ENCODE results near the gene SULT1E1.
"Not testable (repeated sequence)": the region's sequence is repeated elsewhere in the genome, so short reads cannot be mapped to it uniquely, and the experiment has no call there.

SULT1E1 gene

DNA sequence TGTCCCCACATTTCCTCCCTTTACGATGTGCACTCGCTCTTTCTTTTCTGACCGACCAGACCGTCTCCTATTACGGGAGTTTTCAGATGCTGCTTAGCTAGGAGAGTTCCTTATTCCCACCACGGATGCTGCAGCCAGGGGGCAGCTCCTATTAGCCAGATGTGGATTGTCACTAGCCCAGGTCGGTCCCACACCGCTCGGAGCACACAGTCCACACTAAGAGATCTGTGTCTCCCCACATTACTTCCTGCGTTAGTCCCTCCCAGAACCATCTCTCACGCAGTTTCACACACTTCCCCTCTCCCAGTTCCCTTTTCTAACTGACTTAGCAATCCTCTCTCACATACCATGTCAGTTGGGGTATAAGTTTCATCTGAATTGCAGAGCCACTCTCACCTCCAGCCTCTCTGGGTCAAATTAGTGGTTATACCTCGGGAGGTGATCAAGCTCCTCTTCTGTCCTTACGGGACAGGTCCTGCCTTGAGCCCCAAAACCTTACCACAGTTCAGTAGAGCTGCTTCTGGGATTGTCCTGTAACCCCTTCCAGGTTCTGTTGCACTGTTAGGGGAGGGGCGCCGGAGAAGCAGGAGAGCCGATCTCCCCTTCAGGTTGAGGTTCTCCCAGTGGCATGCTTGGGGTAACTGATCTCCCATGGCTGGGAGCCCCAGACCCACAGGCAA lies 28.2 kb downstream of the SULT1E1 start:
- peak overlapping the region; percentile 8; the same call in 1 of the 2 replicates for H3K4me3 ChIP-seq (ENCODE audit: low read length)
- TF ChIP-seq ZNF274 (IDR thresholded peaks at IDR 0.05; ENCODE audit: low read depth, low read length) = no peak

DNA sequence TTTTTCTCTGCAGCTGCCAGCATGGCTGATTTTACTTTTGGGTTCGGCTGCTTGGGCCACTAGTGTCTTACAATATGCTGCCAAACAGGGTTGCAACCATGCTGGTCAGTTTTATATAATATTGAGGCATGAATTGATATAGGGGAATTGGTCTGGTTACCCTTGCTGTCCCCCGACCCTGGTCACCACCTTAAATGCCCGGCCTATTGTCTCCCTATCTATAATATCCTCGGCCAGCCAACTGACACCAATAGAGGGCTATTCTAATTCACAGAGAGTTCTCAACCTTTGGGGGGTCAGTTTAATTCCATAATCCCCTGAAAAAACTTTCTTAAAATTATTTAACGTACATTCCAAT lies 28.7 kb downstream of the SULT1E1 start:
- H3K4me3 ChIP-seq (ENCODE audit: low read length) = peak overlapping the region; percentile 8; the same call in 1 of the 2 replicates
- TF ChIP-seq ZNF274 (IDR thresholded peaks at IDR 0.05; ENCODE audit: low read depth, low read length) = no peak

DNA sequence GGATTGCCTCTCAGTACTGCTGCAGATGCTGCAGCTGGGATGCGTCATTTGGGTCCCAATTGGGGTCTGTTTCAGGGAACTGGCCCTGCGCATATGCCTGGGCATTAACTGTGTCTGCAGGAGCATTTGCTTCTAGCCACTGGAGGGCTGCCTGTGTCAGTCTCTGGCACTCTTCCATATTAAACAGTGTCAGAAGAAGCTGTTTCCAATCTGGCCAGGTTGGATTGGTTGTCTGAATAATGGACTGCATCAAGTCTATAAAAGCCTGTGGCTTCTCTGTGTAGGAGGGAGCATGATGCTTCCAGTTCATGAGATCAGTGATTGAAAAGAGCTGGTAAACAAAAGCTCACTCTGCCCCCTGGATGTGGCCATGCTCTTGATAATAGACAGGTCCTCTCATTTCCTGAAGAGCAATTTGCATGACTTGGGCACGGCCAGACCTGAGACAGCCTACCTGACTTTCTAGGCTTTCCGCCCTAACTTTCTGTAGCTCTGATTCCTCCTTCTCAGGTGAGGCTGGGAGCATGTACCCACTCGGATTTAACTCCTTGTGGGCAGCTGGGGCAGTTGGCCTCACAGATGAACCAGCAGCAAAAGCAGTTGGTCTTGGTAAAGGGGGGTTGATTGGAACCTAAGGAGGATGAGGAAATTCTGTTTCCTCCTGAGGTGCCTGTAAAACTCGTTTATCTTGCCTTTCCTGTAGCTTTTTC lies 29.2 kb downstream of the SULT1E1 start:
- no peak overlapping the region; the same call in 1 of the 2 replicates for H3K4me3 ChIP-seq (ENCODE audit: low read length)
- no peak for TF ChIP-seq ZNF274 (IDR thresholded peaks at IDR 0.05; ENCODE audit: low read depth, low read length)

GRCh38 chr4:69830192-69830559 lies 29.8 kb downstream of the SULT1E1 start:
- no peak overlapping the region for H3K4me3 ChIP-seq (ENCODE audit: low read length)
- TF ChIP-seq ZNF274 (IDR thresholded peaks at IDR 0.05; ENCODE audit: low read depth, low read length) = no peak

DNA sequence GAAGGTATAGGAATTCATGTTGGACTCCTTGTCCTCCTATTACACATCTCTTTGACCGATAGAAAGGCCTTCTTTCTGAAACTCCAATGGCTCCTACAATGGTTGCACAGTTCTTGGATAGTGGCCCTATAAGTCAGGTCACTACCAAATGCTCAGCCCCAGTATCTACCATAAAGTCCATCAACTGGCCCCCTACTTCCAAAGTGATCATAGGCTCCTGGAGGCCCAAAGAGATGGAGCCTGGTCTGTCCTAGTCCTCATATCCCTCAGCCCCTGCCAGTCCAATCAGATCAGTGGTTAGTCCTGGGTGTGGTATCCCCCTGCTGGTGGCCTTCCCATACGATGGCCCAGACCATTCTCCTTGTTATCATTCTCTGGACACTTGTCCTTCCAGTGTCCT lies 30.3 kb downstream of the SULT1E1 start:
- TF ChIP-seq ZNF274 (IDR thresholded peaks at IDR 0.05; ENCODE audit: low read depth, low read length) = no peak
- no peak overlapping the region for H3K4me3 ChIP-seq (ENCODE audit: low read length)

GRCh38 chr4:69828828-69829227 lies 31.1 kb downstream of the SULT1E1 start:
- H3K4me3 ChIP-seq (ENCODE audit: low read length) = no peak overlapping the region
- TF ChIP-seq ZNF274 (IDR thresholded peaks at IDR 0.05; ENCODE audit: low read depth, low read length) = no peak

- H3K4me3 ChIP-seq (ENCODE audit: low read length) = not testable (repeated sequence)
These were observed 34.9 kb downstream of the SULT1E1 start for GRCh38 chr4:69825056-69825455.

- TF ChIP-seq ZNF274 (IDR thresholded peaks at IDR 0.05; ENCODE audit: low read depth, low read length) = no peak
- H3K4me3 ChIP-seq (ENCODE audit: low read length) = no peak overlapping the region
These were observed 36.3 kb downstream of the SULT1E1 start for GRCh38 chr4:69823481-69824186.

DNA sequence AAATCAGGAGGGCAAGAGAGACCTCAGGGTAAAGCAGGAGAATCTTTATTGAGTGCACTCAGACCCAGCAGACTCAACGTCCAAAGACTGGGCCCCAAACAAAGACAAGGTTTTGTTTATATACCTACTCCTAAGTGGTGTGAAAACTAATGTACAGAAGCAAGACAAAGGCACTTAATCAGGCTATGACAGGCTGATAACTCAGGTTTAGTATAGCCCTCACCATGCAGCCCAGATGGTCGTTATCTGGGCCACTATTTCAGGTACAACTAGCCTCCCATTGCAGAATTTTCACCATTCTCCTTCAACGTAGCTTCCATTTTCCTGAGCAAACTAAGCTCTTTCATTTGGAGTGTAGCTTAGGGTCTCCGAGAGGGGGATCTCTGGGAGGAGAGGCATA lies 36.9 kb downstream of the SULT1E1 start:
- no peak for TF ChIP-seq ZNF274 (IDR thresholded peaks at IDR 0.05; ENCODE audit: low read depth, low read length)

DNA sequence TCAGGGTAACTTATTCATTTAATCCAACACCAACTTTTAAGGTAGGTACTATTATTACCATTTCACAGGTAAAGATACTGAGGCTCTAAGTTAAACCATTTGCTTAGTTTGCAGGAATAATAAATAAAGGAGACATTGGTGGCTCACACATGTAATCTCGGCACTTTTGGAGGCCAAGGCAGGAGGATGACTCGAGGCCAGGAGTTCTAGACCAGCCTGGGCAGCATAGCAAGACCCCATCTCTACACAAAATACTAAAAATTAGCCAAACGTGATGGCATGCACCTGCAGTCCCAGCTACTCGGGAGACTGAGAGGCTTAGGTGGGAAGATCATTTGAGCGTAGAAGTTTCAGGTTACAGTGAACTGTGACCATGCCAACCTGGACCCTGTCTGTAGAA lies 37.7 kb downstream of the SULT1E1 start:
- TF ChIP-seq ZNF274 (IDR thresholded peaks at IDR 0.05; ENCODE audit: low read depth, low read length) = no peak
- no peak overlapping the region for H3K4me3 ChIP-seq (ENCODE audit: low read length)

More for the DNA sequence above, 36.9 kb downstream of the SULT1E1 start:
- no peak overlapping the region for H3K4me3 ChIP-seq (ENCODE audit: low read length)

GRCh38 chr4:69818060-69818639 lies 41.8 kb downstream of the SULT1E1 start:
- H3K4me3 ChIP-seq (ENCODE audit: low read length) = no peak overlapping the region
- no peak for TF ChIP-seq ZNF274 (IDR thresholded peaks at IDR 0.05; ENCODE audit: low read depth, low read length)

DNA sequence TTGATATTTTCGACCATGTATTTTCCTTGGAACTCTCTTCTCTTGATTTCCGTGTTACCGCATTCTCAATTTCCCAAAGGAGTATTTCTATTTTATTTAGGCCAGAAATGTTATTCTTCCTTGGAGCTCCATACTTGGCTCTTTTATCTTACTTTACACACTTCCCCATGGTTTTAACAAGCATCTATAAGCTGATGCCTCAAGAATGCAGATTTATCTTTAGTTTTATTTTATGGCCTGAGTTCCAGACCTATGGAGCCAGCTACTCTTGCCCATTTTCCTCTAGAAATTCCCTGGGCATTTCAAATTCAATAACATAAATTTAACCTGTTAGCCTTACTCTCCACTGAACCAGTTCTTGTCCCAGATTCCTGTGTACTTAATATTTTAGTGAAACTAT lies 43.7 kb downstream of the SULT1E1 start:
- TF ChIP-seq ZNF274 (IDR thresholded peaks at IDR 0.05; ENCODE audit: low read depth, low read length) = no peak
- no peak overlapping the region for H3K4me3 ChIP-seq (ENCODE audit: low read length)

- no peak overlapping the region for H3K4me3 ChIP-seq (ENCODE audit: low read length)
- no peak for TF ChIP-seq ZNF274 (IDR thresholded peaks at IDR 0.05; ENCODE audit: low read depth, low read length)
These were observed 46.3 kb downstream of the SULT1E1 start for GRCh38 chr4:69813628-69814027.

DNA sequence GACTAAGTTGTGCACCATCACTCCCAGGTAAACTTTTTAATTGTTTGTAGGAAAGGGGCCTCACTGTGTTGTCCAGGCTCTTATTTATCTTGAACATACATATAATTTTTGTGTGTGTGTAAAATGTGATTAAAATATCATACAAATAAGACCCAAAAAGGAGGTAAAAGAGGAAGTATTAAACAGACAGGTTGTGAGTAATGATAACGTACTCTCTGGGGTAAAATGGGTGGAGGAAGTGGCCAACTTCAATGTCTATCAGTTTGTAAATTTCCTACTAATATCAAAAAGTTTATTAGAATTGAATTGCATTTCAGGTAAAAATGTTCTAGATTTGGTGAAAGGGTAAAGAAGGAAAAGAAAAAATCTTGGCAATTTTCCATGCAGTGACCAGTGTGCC lies 48.8 kb downstream of the SULT1E1 start:
- H3K4me3 ChIP-seq (ENCODE audit: low read length) = no peak overlapping the region
- TF ChIP-seq ZNF274 (IDR thresholded peaks at IDR 0.05; ENCODE audit: low read depth, low read length) = no peak

DNA sequence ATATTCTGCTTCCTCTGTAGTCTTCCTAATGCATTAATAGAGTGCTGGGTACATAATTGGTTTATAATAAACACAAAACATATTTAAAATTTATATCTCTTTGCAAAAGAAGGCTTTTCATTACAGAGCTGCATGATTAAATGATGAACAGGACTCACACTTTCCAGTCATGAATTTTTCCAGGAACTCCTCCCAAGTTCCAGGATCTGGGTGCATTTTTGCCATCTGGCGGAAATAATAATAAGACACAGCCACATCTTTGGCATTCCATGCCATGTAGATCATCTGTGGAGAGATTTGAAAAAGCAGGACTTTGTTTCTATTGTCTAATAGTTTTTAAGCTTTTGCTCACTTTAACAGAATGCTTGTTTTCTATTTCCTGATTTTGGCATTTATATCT lies 59.3 kb downstream of the SULT1E1 start:
- no peak overlapping the region for H3K4me3 ChIP-seq (ENCODE audit: low read length)
- TF ChIP-seq ZNF274 (IDR thresholded peaks at IDR 0.05; ENCODE audit: low read depth, low read length) = no peak

All from GM08714 (cell line).